Kidney (tissue), 14 donors: ENCODE data around the gene SLC22A17. TPM values are rescaled to one million over a fixed set of nuclear protein-coding genes. Genes with fewer than 3 reads are reported as not detected.
"Not testable (repeated sequence)": the region's sequence is repeated elsewhere in the genome, so short reads cannot be mapped to it uniquely, and the experiment has no call there.

Experiments
- DNase-seq, 5 donors: peaks; one replicate each; pipeline ENCODE4 v3.0.0-alpha.2; 2013 to 2020
- FAIRE-seq: peaks from 2 replicates; lab custom pipeline; 2012; peaks lifted over from hg19 to GRCh38; lab: Jason Lieb, UNC
- H3K27ac ChIP-seq, 2 donors: one replicate each; pipeline ENCODE4 v1.7.0; 2013; ENCODE audit warnings: low read depth in 2 of 2, low read length in 2 of 2, inconsistent platforms in 1 of 2
- H3K27me3 ChIP-seq: one replicate; pipeline ENCODE4 v1.7.1; 2013; ENCODE audit warnings: low read length, inconsistent platforms; ENCODE audit not compliant: control insufficient read depth, insufficient read depth
- H3K36me3 ChIP-seq, 3 donors: one replicate each; pipeline versions ENCODE4 v1.7.0 to v1.7.1; 2013; ENCODE audit warnings: low read length in 3 of 3, control low read depth in 1 of 3, inconsistent platforms in 1 of 3; ENCODE audit not compliant: insufficient read depth in 3 of 3, control insufficient read depth in 2 of 3
- H3K4me1 ChIP-seq, 3 donors: one replicate each; pipeline versions ENCODE4 v1.7.0 to v1.7.1; 2013; ENCODE audit warnings: low read length in 3 of 3, inconsistent platforms in 1 of 3, low read depth in 1 of 3; ENCODE audit not compliant: control insufficient read depth in 2 of 3, insufficient read depth in 2 of 3
- H3K4me3 ChIP-seq, 3 donors: one replicate each; pipeline versions ENCODE4 v1.7.0 to v1.8.1; 2013; ENCODE audit warnings: low read length in 3 of 3, control low read depth in 1 of 3, inconsistent platforms in 1 of 3
- H3K9ac ChIP-seq, 3 donors: one replicate each; pipeline versions ENCODE4 v1.7.0 to v1.7.1; 2013; ENCODE audit warnings: low read length in 3 of 3, control low read depth in 1 of 3, inconsistent platforms in 1 of 3
- H3K9me3 ChIP-seq, 3 donors: one replicate each; pipeline versions ENCODE4 v1.7.0 to v1.7.1; 2013; ENCODE audit warnings: low read length in 3 of 3, control low read depth in 1 of 3, inconsistent platforms in 1 of 3; ENCODE audit not compliant: control insufficient read depth in 2 of 3, insufficient read depth in 1 of 3
- CTCF ChIP-seq: IDR thresholded peaks from 3 replicates; pipeline ENCODE4 v1.5.1; 2012; ENCODE audit warnings: mild to moderate bottlenecking, moderate library complexity, borderline replicate concordance; ENCODE audit not compliant: insufficient read depth; ENCODE audit errors: extremely low read depth
- intact Hi-C: fragments of 100-400 bp; cut with DNase I; formaldehyde crosslinking; loops from one replicate; pipeline ENCODE4 v1.11.1; 2022
- polyA plus RNA-seq: library from polyadenylated mRNA; stranded (reverse); fragments of 350-450 nt; fragmentation: Illumina TruSeq; extraction: RNeasy Lipid Tissue Mini Kit (QIAGEN cat#74804); gene quantifications from one replicate; pipeline ENCODE4 v1.2.3, GENCODE V29; 2014; ENCODE audit warnings: low read depth, low replicate concordance; ENCODE audit not compliant: insufficient read depth
- total RNA-seq: library from RNA; stranded (reverse); fragmentation: NEBNext Ultra II Directional; extraction: Animal tissue kit (Norgen Biotek cat#: 25700); gene quantifications from one replicate; pipeline ENCODE4 v1.2.1, GENCODE V29; 2021
- donor health status: control.
- donor health status: control.
- donor health status: control.
- donor health status: control.
- donor health status: control.
- donor health status: DM: yes; HTN: yes; CAD: no.
- donor health status: Normal renal cell carcinoma (clear cell type).

The SLC22A17 gene
- total and polyA plus RNA-seq, 2 donors from 2014 or later: 35.3 to 61.2 TPM

GRCh38 chr14:23326491-23327332, 26.0 kb downstream of the SLC22A17 start:
- no peaks in the 10 kb centered on the region for H3K9me3 ChIP-seq
- no peak overlapping the region for H3K27ac ChIP-seq
- DNase-seq (no peak), FAIRE-seq (no peak)
- H3K4me1 ChIP-seq: peaks cover 3 to 19% (median 11%) of the 10 kb centered on the region in 3 donors
- no peak overlapping the region for H3K4me3 ChIP-seq
- intact Hi-C loops: no loop called here
- no peak for TF ChIP-seq CTCF
- H3K36me3 ChIP-seq: peaks cover 9 to 25% (median 10%) of the 10 kb centered on the region in 3 donors
- no peak overlapping the region for H3K9ac ChIP-seq
- no peaks in the 10 kb centered on the region for H3K27me3 ChIP-seq

GRCh38 chr14:23325746-23326145, 26.9 kb downstream of the SLC22A17 start:
- H3K36me3 ChIP-seq: peaks cover 9 to 25% (median 10%) of the 10 kb centered on the region in 3 donors
- DNase-seq, H3K27me3 ChIP-seq, H3K27ac ChIP-seq, H3K9ac ChIP-seq, FAIRE-seq, intact Hi-C loops, H3K9me3 ChIP-seq, H3K4me3 ChIP-seq: not testable (repeated sequence)
- peaks cover 3 to 19% (median 11%) of the 10 kb centered on the region in 3 donors for H3K4me1 ChIP-seq

DNA sequence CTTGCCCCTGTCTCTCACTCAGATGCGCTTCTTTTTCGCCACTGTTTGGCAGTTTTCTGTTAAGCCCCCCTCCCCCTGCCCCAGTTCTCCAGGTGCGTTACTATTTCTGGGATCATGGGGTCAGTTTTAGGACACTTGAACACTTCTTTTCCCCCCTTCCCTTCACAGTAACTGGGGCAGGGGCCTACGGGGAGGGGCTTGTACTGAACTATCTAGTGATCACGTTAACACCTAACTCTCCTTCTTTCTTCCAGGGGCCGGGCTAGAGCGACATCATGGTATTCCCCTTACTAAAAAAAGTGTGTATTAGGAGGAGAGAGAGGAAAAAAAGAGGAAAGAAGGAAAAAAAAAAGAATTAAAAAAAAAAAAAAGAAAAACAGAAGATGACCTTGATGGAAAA, 27.7 kb downstream of the SLC22A17 start:
- intact Hi-C loops: no loop called here
- Histone ChIP-seq H3K9me3 (no peaks in the 10 kb centered on the region), H3K27me3 (no peaks in the 10 kb centered on the region), H3K27ac (no peak overlapping the region), H3K36me3 (peaks cover 9 to 25% (median 10%) of the 10 kb centered on the region in 3 donors), H3K4me1 (peaks cover 3 to 19% (median 16%) of the 10 kb centered on the region in 3 donors), H3K4me3 (no peak overlapping the region), H3K9ac (no peak overlapping the region)
- TF ChIP-seq CTCF: no peak
- no peak for DNase-seq
- FAIRE-seq: no peak

GRCh38 chr14:23324455-23324846, 28.2 kb downstream of the SLC22A17 start:
- no peaks in the 10 kb centered on the region for H3K9me3 ChIP-seq
- no peak overlapping the region for H3K4me3 ChIP-seq
- FAIRE-seq: no peak
- no peak overlapping the region for H3K27ac ChIP-seq
- no peak for DNase-seq
- peaks cover 9 to 25% (median 10%) of the 10 kb centered on the region in 3 donors for H3K36me3 ChIP-seq
- intact Hi-C loops: no loop called here
- TF ChIP-seq CTCF: no peak
- H3K27me3 ChIP-seq: no peaks in the 10 kb centered on the region
- H3K9ac ChIP-seq: no peak overlapping the region
- H3K4me1 ChIP-seq: peaks cover 3 to 19% (median 16%) of the 10 kb centered on the region in 3 donors
